H9 (cell line): ENCODE data around the gene SLC4A3. TPM values are rescaled to one million over a fixed set of nuclear protein-coding genes. Genes with fewer than 3 reads are reported as not detected.
A peak's percentile ranks its signal among the peaks of the same experiment; 100 is the strongest.

Experiments used
- DNase-seq: peaks from one replicate; pipeline ENCODE4 v3.0.0-alpha.2; 2017
- H2AFZ ChIP-seq: one replicate; pipeline ENCODE4 v1.6.1; 2013; ENCODE audit warnings: mild to moderate bottlenecking, low read length, control low read depth, moderate library complexity
- H2AK5ac ChIP-seq: 2 replicates; pipeline ENCODE4 v1.6.1; 2013; ENCODE audit warnings: low read length, control low read depth, mixed read lengths; ENCODE audit not compliant: insufficient read length
- H2BK120ac ChIP-seq: one replicate; pipeline ENCODE4 v1.6.1; 2013; ENCODE audit warnings: low read depth, mild to moderate bottlenecking, low read length, control low read depth, inconsistent platforms; ENCODE audit not compliant: poor library complexity, severe bottlenecking
- H2BK12ac ChIP-seq: 2 replicates; pipeline ENCODE4 v1.6.1; 2013; ENCODE audit warnings: low read length, control low read depth, mixed read lengths, low read depth; ENCODE audit not compliant: insufficient read length
- H2BK15ac ChIP-seq: 2 replicates; pipeline ENCODE4 v1.6.1; 2013; ENCODE audit warnings: low read depth, low read length, control low read depth
- H2BK20ac ChIP-seq: one replicate; pipeline ENCODE4 v1.6.1; 2013; ENCODE audit warnings: low read depth, mild to moderate bottlenecking, low read length, control low read depth, inconsistent platforms; ENCODE audit not compliant: poor library complexity, severe bottlenecking
- H2BK5ac ChIP-seq: 2 replicates; pipeline ENCODE4 v1.6.1; 2013; ENCODE audit warnings: low read length, control low read depth, mixed read lengths; ENCODE audit not compliant: insufficient read length
- H3K14ac ChIP-seq: 2 replicates; pipeline ENCODE4 v1.6.1; 2013; ENCODE audit warnings: low read length, control low read depth; ENCODE audit not compliant: insufficient read depth
- H3K18ac ChIP-seq: 2 replicates; pipeline ENCODE4 v1.6.1; 2013; ENCODE audit warnings: low read depth, mild to moderate bottlenecking, mixed read lengths, low read length, control low read depth; ENCODE audit not compliant: insufficient read length
- H3K23ac ChIP-seq: 2 replicates; pipeline ENCODE4 v1.6.1; 2013; ENCODE audit warnings: low read length, control low read depth, mixed read lengths, low read depth; ENCODE audit not compliant: insufficient read length
- H3K23me2 ChIP-seq: 2 replicates; pipeline ENCODE4 v1.6.1; 2013; ENCODE audit warnings: low read depth, mild to moderate bottlenecking, mixed read lengths, low read length, control low read depth; ENCODE audit not compliant: insufficient read length, poor library complexity, severe bottlenecking
- H3K27ac ChIP-seq: 2 replicates; pipeline ENCODE4 v1.5.1; 2013; ENCODE audit warnings: low read length, control low read depth, mixed read lengths, low read depth; ENCODE audit not compliant: insufficient read length
- H3K27me3 ChIP-seq: 2 replicates; pipeline ENCODE4 v1.6.1; 2013; ENCODE audit warnings: low read length, control low read depth, inconsistent platforms; ENCODE audit not compliant: insufficient read depth
- H3K4ac ChIP-seq: 2 replicates; pipeline ENCODE4 v1.6.1; 2013; ENCODE audit warnings: low read depth, mild to moderate bottlenecking, control low read depth, inconsistent platforms, low read length, moderate library complexity
- H3K4me1 ChIP-seq: 2 replicates; pipeline ENCODE4 v1.6.1; 2013; ENCODE audit warnings: low read length, control low read depth, inconsistent platforms; ENCODE audit not compliant: insufficient read depth
- H3K4me2 ChIP-seq: 2 replicates; pipeline ENCODE4 v1.6.1; 2013; ENCODE audit warnings: low read length, control low read depth, mixed read lengths; ENCODE audit not compliant: insufficient read length, insufficient read depth
- H3K56ac ChIP-seq: 2 replicates; pipeline ENCODE4 v1.6.1; 2013; ENCODE audit warnings: low read depth, mild to moderate bottlenecking, mixed read lengths, low read length, control low read depth; ENCODE audit not compliant: insufficient read length
- H3K79me1 ChIP-seq: 2 replicates; pipeline ENCODE4 v1.6.1; 2013; ENCODE audit warnings: low read depth, mild to moderate bottlenecking, moderate library complexity, low read length, control low read depth, inconsistent platforms; ENCODE audit not compliant: insufficient read depth, poor library complexity, severe bottlenecking
- H3K79me2 ChIP-seq: 2 replicates; pipeline ENCODE4 v1.6.1; 2013; ENCODE audit warnings: low read length, control low read depth, inconsistent platforms; ENCODE audit not compliant: insufficient read depth
- H3K9ac ChIP-seq: 2 replicates; pipeline ENCODE4 v1.6.1; 2013; ENCODE audit warnings: low read length, control low read depth, mixed read lengths; ENCODE audit not compliant: insufficient read length; ENCODE audit errors: extremely low read depth
- H3K9me3 ChIP-seq: one replicate; pipeline ENCODE4 v1.6.1; 2013; ENCODE audit warnings: low read depth, low read length, inconsistent platforms; ENCODE audit not compliant: control insufficient read depth
- H3T11ph ChIP-seq: one replicate; pipeline ENCODE4 v1.6.1; 2013; ENCODE audit warnings: mild to moderate bottlenecking, low read length, control low read depth, inconsistent platforms
- H4K20me1 ChIP-seq: one replicate; pipeline ENCODE4 v1.6.1; 2013; ENCODE audit not compliant: control insufficient read depth, insufficient read length, insufficient read depth
- H4K5ac ChIP-seq: 2 replicates; pipeline ENCODE4 v1.6.1; 2013; ENCODE audit warnings: low read depth, mild to moderate bottlenecking, mixed read lengths, low read length, control low read depth; ENCODE audit not compliant: insufficient read length
- H4K8ac ChIP-seq: replicated peaks from 2 replicates; pipeline ENCODE4 v1.6.1; 2013; ENCODE audit warnings: low read length, control low read depth, mixed read lengths, low read depth; ENCODE audit not compliant: insufficient read length
- H4K91ac ChIP-seq: 2 replicates; pipeline ENCODE4 v1.6.1; 2013; ENCODE audit warnings: low read depth, mild to moderate bottlenecking, moderate library complexity, mixed read lengths, low read length, control low read depth; ENCODE audit not compliant: insufficient read length
- H3K27ac Mint-ChIP-seq, 3 experiments: 2 replicates in 2 of 3; 3 replicates in 1 of 3; pipeline ENCODE4 v1.8.0; 2020 to 2021; ENCODE audit warnings: mixed read lengths in 3 of 3, mild to moderate bottlenecking in 1 of 3, moderate library complexity in 1 of 3
- H3K27me3 Mint-ChIP-seq: 2 replicates; pipeline ENCODE4 v1.8.0; 2021; ENCODE audit warnings: low read depth, mild to moderate bottlenecking, moderate library complexity, mixed read lengths
- H3K36me3 Mint-ChIP-seq, 3 experiments: 2 replicates in 2 of 3; 3 replicates in 1 of 3; pipeline ENCODE4 v1.8.0; 2020 to 2021; ENCODE audit warnings: low read depth in 3 of 3, mixed read lengths in 3 of 3; ENCODE audit not compliant: insufficient read depth in 1 of 3
- H3K4me1 Mint-ChIP-seq, 2 experiments: 2 replicates each; pipeline ENCODE4 v1.8.0; 2020; ENCODE audit warnings: mixed read lengths in 2 of 2
- H3K4me3 Mint-ChIP-seq, 2 experiments: 2 replicates in 1 of 2; 3 replicates in 1 of 2; pipeline ENCODE4 v1.8.0; 2020 to 2021; ENCODE audit warnings: mild to moderate bottlenecking in 2 of 2, mixed read lengths in 2 of 2, moderate library complexity in 1 of 2
- H3K9me3 Mint-ChIP-seq, 2 experiments: 2 replicates in 1 of 2; 3 replicates in 1 of 2; pipeline ENCODE4 v1.8.0; 2020; ENCODE audit warnings: mild to moderate bottlenecking in 2 of 2, mixed read lengths in 2 of 2, moderate library complexity in 1 of 2
- CTCF ChIP-seq: fragments of 200-600 bp; sonication (generic); conservative IDR thresholded peaks from 3 replicates; pipeline ENCODE4 v1.8.0; 2021; ENCODE audit warnings: antibody characterized with exemption, mild to moderate bottlenecking
- WGBS: extraction: QIAGEN DNeasy Blood & Tissue Kit; methylation state at CpG from one replicate; pipeline ENCODE4 v1.1.7; 2013; ENCODE audit warnings: missing lambda C conversion rate, low lambda C conversion rate, mixed read lengths; ENCODE audit not compliant: insufficient read length; ENCODE audit errors: extremely low coverage; 5-methylcytosine and 5-hydroxymethylcytosine counted together
- total RNA-seq: library from RNA; stranded (reverse); gene quantifications from 2 replicates; pipeline ENCODE4 v1.2.1, GENCODE V29; 2021

SLC4A3 gene
- total RNA-seq, 1 experiment from 2014 or later: 11.1 TPM

- H3K4me2 ChIP-seq: no peak overlapping the region
- H3K27ac ChIP-seq: no peak overlapping the region
- H2BK12ac ChIP-seq: no peak overlapping the region
- no peak overlapping the region for H2BK120ac ChIP-seq
- H3K4me3 Mint-ChIP-seq: no peak overlapping the region
- no peak overlapping the region for H3K14ac ChIP-seq
- peaks cover 0 to 9% (median 8%) of the 10 kb centered on the region in 3 experiments; a peak in 5 of 7 replicates for H3K36me3 Mint-ChIP-seq
- DNase-seq: no peak
- no peaks in the 10 kb centered on the region for H3K9me3 ChIP-seq
- H3K9ac ChIP-seq: no peak overlapping the region
- H2BK5ac ChIP-seq: no peak overlapping the region
- no peaks in the 10 kb centered on the region; the same call in none of the 2 replicates for H3K27me3 Mint-ChIP-seq
- no peaks in the 10 kb centered on the region for H4K20me1 ChIP-seq
- no peak overlapping the region for H3K56ac ChIP-seq
- peak overlapping the region in 2 of 3 experiments; percentile 57 to 85; a peak in 1 of 7 replicates for H3K27ac Mint-ChIP-seq
- H4K5ac ChIP-seq: no peak overlapping the region
- H3K9me3 Mint-ChIP-seq: peaks cover 3 to 7% of the 10 kb centered on the region in 2 experiments; a peak in 3 of 5 replicates
- no peak overlapping the region for H3T11ph ChIP-seq
- H3K23me2 ChIP-seq: no peaks in the 10 kb centered on the region
- H3K23ac ChIP-seq: no peak overlapping the region
- H2AK5ac ChIP-seq: no peak overlapping the region
- no peak overlapping the region for H2BK15ac ChIP-seq
- no peaks in the 10 kb centered on the region for H3K79me1 ChIP-seq
- H2AFZ ChIP-seq: no peak overlapping the region
- no peaks in the 10 kb centered on the region for H3K27me3 ChIP-seq
- no peak overlapping the region for H4K91ac ChIP-seq
- H3K79me2 ChIP-seq: no peaks in the 10 kb centered on the region
- H3K18ac ChIP-seq: no peak overlapping the region
- peaks cover 54% of the 10 kb centered on the region in 2 experiments for H3K4me1 Mint-ChIP-seq
- peaks cover 12% of the 10 kb centered on the region; the same call in 1 of the 2 replicates for H3K4me1 ChIP-seq
- no peak overlapping the region for H2BK20ac ChIP-seq
- H3K4ac ChIP-seq: no peak overlapping the region
- no peak overlapping the region for H4K8ac ChIP-seq
- TF ChIP-seq CTCF: no peak
- WGBS: no CpG with 5 or more reads among the region's 23 CpGs
Observed at GRCh38 chr2:219688560-219689445, 61.4 kb downstream of the SLC4A3 start.
